Activated CD8-positive, alpha-beta memory T cell treated with anti-CD3 and anti-CD28 coated beads, Interleukin-2, amount 50 U/mL, for 1 hour (primary cell): ENCODE data around the gene MYO3B.
"Not testable (repeated sequence)": the region's sequence is repeated elsewhere in the genome, so short reads cannot be mapped to it uniquely, and the experiment has no call there.

Experiments
- DNase-seq: peaks from one replicate; pipeline ENCODE4 v3.0.0-alpha.2; 2020; ENCODE audit errors: extremely low read depth

The MYO3B gene

GRCh38 chr2:170212625-170213280, 34.8 kb downstream of the MYO3B start:
- DNase-seq = no peak

- DNase-seq = not testable (repeated sequence)
Measured at GRCh38 chr2:170213281-170213625, 35.3 kb downstream of the MYO3B start.

- no peak for DNase-seq
Measured at GRCh38 chr2:170213651-170214050, 35.7 kb downstream of the MYO3B start.

- no peak for DNase-seq
Measured at GRCh38 chr2:170214309-170214948, 36.5 kb downstream of the MYO3B start.

- DNase-seq = no peak
Measured at GRCh38 chr2:170215021-170215420, 37.1 kb downstream of the MYO3B start.

GRCh38 chr2:170216428-170216827, 38.5 kb downstream of the MYO3B start:
- DNase-seq = no peak

- no peak for DNase-seq
Measured at GRCh38 chr2:170216981-170217380, 39.0 kb downstream of the MYO3B start.

GRCh38 chr2:170217778-170218251, 39.9 kb downstream of the MYO3B start:
- DNase-seq = no peak

- DNase-seq = no peak
Measured at GRCh38 chr2:170218456-170218855, 40.5 kb downstream of the MYO3B start.

GRCh38 chr2:170218931-170219330, 41.0 kb downstream of the MYO3B start:
- DNase-seq = no peak

- DNase-seq = no peak
Measured at GRCh38 chr2:170221317-170222288, 43.7 kb downstream of the MYO3B start.

- DNase-seq = no peak
Measured at GRCh38 chr2:170222298-170222697, 44.4 kb downstream of the MYO3B start.

- no peak for DNase-seq
Measured at GRCh38 chr2:170222842-170223241, 44.9 kb downstream of the MYO3B start.

- no peak for DNase-seq
Measured at GRCh38 chr2:170224692-170225294, 46.8 kb downstream of the MYO3B start.

GRCh38 chr2:170226216-170226615, 48.3 kb downstream of the MYO3B start:
- DNase-seq = no peak

- no peak for DNase-seq
Measured at GRCh38 chr2:170227507-170227947, 49.6 kb downstream of the MYO3B start.

GRCh38 chr2:170227951-170228350, 50.0 kb downstream of the MYO3B start:
- no peak for DNase-seq

- DNase-seq = no peak
Measured at GRCh38 chr2:170228429-170228828, 50.5 kb downstream of the MYO3B start.

GRCh38 chr2:170229125-170229524, 51.2 kb downstream of the MYO3B start:
- DNase-seq = no peak

- DNase-seq = no peak
Measured at GRCh38 chr2:170229744-170230143, 51.8 kb downstream of the MYO3B start.

GRCh38 chr2:170235860-170236679, 58.1 kb downstream of the MYO3B start:
- DNase-seq = no peak
